ENCODE results near the gene RHCG. TPM values are rescaled to one million over a fixed set of nuclear protein-coding genes. Genes with fewer than 3 reads are reported as not detected.
"Not testable (repeated sequence)": the region's sequence is repeated elsewhere in the genome, so short reads cannot be mapped to it uniquely, and the experiment has no call there.

RHCG gene
- total RNA-seq, 1 experiment from 2014 or later: not detected

- DNase-seq (ENCODE audit: low spot score): no peak
Measured at GRCh38 chr15:89477411-89478242, 18.8 kb downstream of the RHCG start.

GRCh38 chr15:89475661-89476060, 20.7 kb downstream of the RHCG start:
- DNase-seq (ENCODE audit: low spot score): no peak

DNA sequence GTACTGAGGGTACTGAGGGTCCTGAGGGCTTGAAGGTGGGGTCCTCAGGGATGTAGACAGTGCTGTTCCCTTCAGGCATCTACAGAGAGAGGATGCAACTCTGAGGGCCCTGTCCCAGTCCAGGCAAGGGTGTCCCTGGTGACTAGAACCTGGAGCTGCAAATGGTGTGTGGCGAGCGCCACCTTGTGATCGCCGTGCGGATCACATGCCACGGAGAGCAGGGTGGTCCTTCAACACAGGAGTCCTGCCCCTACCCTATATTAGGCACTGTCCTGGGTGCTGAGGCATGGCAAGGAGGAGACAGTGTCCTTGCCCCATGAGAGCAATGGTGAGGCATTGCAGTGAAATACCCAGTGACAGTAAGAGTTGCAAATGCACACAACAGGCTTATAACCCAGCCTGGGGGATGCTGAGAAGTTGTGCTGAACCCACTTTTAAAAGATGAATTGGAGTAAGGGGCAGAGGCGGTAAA, 23.6 kb downstream of the RHCG start:
- peak; percentile 69 for DNase-seq (ENCODE audit: low spot score)

DNA sequence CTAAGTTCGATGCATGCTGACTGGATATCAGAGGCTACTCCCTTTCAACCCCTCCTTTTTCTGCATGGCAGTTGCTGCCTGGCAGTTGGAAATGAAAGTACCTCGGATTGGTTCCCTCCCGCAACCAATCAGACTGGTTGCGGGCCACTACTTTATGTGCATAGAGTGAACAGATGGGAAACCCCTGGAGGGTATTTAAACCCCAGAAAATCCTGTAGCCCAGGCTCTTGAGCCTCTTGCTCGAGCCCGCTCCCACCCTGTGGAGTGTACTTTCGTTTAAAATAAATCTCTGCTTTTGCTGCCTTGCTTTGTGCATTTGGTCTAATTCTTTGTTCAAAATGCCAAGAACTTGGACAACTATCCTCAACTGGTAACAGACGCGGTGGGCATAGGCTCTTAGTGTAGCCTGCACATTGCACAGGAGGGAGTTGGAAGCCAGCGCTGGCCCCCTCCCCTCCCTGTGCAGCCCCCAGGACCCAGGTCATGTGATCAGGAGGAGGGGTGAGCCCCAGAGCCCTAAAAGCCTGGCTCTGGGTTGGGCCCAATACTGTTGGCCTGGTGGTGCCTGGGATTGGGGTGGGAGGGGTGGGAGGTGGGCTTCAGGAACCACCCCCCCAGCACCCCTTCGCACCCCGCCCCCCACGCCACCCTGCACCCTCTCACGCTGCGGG, 26.8 kb downstream of the RHCG start:
- DNase-seq (ENCODE audit: low spot score): no peak

GRCh38 chr15:89468813-89469212, 27.6 kb downstream of the RHCG start:
- DNase-seq (ENCODE audit: low spot score): not testable (repeated sequence)

- no peak for DNase-seq (ENCODE audit: low spot score)
Measured at GRCh38 chr15:89463113-89463512, 33.3 kb downstream of the RHCG start.

DNA sequence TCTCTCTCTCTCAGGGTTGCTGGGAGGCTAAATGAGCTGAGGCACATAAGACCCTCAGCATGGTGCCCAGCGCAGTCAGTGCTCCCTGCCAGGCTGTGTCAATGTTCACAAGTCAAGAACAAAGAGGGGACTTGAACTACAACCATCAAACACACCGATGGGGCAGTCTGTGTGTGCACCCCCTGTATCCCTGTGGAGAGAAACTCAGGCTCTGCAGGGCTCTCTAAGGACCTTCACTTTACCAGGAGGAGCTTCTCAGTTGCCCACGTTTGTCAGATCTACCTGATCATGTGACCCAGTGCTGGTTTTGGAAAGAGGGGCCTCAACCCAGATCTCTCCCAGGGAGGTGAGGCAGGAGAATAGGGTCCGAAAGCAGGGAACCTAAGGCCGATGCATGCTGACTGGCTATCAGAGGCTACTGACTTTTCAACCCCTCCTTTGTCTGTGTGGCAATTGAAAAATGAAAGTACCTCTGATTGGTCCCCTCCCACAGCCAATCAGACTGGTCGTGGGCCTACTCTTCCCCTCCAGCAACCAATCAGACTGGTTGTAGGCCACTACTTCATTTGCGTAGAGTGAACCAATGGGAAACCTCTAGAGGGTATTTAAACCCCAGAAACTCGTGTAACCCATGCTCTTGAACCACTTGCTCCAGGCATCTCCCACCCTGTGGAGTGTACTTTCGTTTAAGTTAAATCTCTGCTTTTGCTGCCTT, 34.0 kb downstream of the RHCG start:
- DNase-seq (ENCODE audit: low spot score): peak; percentile 74

- DNase-seq (ENCODE audit: low spot score): no peak
Measured at GRCh38 chr15:89461386-89461785, 35.0 kb downstream of the RHCG start.

DNA sequence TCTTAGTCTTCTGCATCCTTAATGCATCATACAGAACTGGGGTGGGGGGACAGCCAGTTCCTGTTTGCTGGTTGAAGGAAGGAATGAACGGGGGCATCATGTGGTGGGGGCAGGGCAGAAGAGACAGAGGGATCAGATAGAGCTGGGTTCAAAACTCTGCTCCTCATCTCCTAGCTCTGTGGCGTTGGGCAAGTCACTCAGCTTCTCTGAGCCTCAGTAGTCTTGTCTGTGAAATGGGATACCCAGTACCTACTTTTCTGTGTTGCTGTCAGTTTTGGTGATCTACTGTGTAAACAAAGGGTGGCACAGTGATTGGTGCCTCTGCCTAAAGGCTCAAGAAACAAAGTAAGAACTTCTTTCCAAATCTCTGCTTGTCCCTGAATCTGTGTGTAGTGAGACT, 36.3 kb downstream of the RHCG start:
- DNase-seq (ENCODE audit: low spot score): no peak

- no peak for DNase-seq (ENCODE audit: low spot score)
Measured at GRCh38 chr15:89459271-89460038, 36.9 kb downstream of the RHCG start.

DNA sequence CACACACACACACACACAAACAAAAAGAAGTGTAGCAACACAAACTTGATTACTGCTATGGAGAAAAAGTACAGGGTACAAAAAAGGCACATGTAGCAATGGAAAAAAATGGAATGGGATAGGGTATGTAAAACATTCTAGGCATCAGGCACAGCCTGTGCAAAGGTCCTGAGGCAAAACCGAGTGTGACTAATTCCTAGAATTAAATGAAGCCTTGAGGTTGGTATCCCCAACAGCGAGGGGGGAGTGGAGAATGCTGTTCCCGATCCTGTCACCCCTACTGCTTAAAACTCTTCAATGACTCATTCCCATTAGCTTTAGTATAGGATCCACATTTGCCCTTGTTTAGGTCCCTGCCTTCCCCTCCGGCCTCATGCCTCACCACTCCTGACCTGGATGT, 37.9 kb downstream of the RHCG start:
- no peak for DNase-seq (ENCODE audit: low spot score)

- DNase-seq (ENCODE audit: low spot score): peak; percentile 51
Measured at GRCh38 chr15:89457086-89457485, 39.3 kb downstream of the RHCG start.

DNA sequence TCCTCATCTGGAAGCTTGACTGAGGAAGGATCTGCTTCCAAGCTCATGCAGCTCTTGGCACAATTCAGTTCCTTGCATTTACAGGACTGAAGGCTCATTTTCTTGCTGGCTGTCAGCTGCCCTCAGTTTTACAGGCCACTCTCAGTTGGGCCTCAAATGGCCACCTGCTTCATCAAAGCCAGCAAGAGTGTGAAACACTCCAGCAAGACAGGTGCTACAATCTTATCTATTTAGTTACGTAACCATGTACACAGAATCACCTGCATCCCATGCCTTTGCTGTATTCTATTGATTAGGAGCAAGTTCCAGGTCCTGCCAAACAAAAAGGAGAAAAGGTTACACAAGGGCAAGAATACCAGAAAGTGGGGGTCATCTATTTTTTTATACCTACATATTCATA, 40.8 kb downstream of the RHCG start:
- no peak for DNase-seq (ENCODE audit: low spot score)

DNA sequence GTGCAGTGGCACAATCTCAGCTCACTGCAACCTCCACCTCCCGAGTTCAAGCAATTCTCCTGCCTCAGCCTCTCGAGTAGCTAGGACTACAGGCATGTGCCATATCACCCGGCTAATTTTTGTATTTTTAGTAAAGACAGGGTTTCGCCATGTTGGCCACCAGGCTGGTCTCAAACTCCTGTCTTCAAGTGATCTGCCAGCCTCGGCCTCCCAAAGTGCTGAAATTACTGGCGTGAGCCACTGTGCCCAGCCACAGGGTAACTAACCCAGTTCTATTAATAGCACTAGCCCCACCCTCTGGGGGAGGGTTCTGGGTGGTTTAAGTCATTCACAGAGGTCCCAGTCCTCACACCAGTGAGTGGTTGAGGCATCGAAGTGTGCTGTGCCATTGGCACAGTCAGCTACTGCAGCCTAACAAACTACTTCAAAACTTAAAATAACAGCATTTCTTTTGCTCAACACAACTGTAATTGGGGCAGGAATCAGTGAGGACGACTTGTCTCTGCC, 44.0 kb downstream of the RHCG start:
- no peak for DNase-seq (ENCODE audit: low spot score)

DNA sequence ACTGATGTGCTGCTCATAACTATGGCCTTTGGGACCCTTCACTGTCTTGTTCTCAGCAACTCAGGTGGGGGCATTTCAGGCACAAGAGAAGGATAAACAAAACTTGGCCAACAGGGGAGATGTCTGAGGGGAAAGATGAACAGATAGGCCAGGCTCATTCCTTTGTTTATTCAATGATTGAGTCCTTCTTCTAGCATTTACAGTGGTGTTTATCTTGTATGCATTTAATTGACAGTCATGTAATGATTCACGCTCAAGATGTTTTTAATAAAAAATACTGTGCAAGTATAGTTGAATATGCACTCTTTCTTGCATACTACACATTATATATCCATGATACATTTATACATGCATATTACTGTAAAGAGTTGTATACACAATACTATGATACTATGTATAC, 44.5 kb downstream of the RHCG start:
- no peak for DNase-seq (ENCODE audit: low spot score)

GRCh38 chr15:89450076-89451006, 46.0 kb downstream of the RHCG start:
- no peak for DNase-seq (ENCODE audit: low spot score)

DNA sequence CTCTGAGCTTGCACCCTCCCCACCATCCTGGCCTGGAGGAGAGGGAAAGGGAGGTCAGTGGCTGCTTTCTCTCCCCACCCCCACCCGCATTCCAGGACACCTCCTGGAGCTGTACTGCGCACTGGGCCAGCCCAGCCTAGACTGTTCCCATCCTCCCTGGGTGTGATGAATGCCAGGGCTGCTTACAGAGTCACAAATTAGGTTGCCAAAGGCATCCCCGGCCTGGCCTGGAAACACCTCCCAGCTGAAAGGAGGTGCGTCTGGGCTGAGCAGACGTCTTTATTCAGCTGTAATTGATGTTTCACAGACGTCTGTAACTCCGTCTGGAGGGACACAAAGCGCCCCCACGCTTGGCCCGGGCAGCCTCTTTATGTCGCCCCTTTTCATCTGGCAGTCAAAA, 47.6 kb downstream of the RHCG start:
- no peak for DNase-seq (ENCODE audit: low spot score)

- DNase-seq (ENCODE audit: low spot score): no peak
Measured at GRCh38 chr15:89447676-89448075, 48.7 kb downstream of the RHCG start.

DNA sequence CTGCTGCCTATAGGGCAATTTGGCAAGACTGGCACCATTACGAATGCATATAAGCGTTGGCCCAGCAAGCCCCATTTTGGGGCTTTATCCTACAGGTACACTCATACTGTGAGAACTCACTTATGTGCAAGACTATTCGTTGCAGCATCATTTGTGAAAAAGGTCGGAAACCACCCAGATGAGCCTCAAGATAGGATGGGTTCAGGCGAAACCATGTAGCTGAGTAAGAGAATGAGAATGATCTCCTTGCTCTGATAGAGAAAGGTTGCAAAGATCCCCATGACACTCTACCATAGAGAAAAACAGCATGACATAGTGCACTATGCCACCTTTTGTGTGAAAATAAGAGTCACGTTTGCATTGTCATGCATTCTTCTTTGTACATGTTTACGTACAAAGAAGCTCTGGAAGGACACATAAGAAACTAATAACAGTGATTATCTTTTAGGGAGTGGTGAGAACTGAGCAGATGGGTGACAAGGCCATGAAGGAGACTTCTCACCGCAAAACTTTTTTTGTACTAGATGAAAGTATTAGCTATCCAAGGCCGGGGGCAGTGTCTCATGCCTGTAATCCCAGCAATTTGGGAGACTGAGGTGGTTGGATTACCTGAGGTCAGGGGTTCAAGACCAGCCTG, 50.0 kb downstream of the RHCG start:
- DNase-seq (ENCODE audit: low spot score): no peak

DNA sequence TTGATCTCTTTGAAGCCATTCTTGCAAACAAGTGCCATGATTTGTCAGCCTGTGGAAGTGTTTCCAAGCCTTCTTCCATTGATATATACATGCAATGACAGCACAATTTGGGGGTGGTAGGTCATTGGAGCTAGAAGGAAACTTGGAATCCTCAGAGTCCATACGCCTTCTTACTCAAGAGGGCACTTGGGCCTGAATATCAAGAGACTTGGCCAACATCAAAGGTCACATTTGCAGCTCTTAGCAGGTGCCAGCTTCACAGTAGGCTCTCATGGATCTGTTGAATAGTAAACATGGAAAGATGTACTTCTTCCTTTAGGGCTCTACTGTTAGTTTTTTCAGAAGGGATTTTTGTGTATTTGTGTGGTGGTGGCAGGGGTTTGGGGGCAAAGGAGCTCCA, 50.9 kb downstream of the RHCG start:
- no peak for DNase-seq (ENCODE audit: low spot score)
